ENCODE measurements around the gene CYB5D1.

DNA sequence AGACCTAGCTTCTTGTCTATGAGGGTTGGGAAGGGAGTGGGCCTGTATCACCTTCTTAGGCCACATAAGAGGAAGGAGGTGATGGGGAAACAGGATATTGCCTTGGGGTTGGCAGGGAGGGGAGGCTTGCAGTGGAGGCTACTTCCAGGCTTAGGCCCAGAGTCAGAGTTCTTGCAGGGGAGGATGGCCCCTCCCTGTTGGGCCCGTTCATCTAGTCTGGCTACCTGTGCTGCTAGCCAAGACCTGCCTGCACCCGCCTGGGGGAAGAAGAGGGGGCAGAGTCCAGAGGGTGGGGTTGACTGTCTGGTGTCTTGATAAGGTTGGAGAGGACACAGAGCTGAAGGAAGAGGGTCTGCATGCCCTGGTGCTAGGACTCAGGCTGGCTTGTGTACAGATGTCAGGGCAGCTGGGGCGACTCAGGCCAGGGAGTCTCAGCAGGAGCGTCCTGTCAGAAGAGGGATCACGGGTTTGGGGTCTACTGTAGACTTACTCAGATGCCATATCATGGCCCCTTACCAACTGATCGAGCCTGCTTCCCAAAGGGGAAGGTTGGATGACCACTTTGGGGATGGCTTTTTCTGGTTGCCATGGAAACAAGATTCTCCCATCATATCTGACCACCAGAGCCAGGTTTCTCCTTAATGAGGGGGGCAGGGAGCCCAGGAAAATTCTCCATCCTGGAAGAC lies 18.5 kb upstream of the CYB5D1 start:
- TF ChIP-seq, protein P1, sequence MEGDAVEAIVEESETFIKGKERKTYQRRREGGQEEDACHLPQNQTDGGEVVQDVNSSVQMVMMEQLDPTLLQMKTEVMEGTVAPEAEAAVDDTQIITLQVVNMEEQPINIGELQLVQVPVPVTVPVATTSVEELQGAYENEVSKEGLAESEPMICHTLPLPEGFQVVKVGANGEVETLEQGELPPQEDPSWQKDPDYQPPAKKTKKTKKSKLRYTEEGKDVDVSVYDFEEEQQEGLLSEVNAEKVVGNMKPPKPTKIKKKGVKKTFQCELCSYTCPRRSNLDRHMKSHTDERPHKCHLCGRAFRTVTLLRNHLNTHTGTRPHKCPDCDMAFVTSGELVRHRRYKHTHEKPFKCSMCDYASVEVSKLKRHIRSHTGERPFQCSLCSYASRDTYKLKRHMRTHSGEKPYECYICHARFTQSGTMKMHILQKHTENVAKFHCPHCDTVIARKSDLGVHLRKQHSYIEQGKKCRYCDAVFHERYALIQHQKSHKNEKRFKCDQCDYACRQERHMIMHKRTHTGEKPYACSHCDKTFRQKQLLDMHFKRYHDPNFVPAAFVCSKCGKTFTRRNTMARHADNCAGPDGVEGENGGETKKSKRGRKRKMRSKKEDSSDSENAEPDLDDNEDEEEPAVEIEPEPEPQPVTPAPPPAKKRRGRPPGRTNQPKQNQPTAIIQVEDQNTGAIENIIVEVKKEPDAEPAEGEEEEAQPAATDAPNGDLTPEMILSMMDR (IDR thresholded peaks at IDR 0.05), result no peak
- no peak for TF ChIP-seq POLR2A (IDR thresholded peaks at IDR 0.05)
